NT2/D1 (cell line): ENCODE results near the gene BOC.

Experiments
- YY1 ChIP-seq: IDR thresholded peaks from 2 replicates; pipeline ENCODE4 v1.6.1; 2011; ENCODE audit not compliant: insufficient read length, insufficient read depth
- ZNF274 ChIP-seq: IDR thresholded peaks from 2 replicates; pipeline ENCODE4 v1.6.1; 2011; ENCODE audit warnings: mild to moderate bottlenecking, low read depth, low read length

DNA sequence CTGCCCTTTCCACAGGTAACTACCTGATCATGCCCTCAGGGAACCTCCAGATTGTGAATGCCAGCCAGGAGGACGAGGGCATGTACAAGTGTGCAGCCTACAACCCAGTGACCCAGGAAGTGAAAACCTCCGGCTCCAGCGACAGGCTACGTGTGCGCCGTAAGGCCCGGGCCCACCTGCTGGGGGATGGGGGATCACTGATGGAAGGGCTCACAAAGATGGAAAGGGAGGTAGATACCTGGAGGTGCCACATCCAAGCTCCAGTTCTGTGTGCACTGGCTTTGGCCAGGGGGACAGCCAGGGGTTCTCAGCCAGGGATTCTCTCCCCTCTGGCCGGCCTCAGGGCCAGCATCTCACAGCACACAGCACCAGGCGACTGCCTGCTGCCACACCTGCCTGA lies 59.4 kb downstream of the BOC start:
- TF ChIP-seq YY1 (no peak), ZNF274 (no peak)
